Astrocyte of the cerebellum (primary cell): ENCODE results near the gene CTIF.

Source experiments
- DNase-seq: peaks from one replicate; pipeline ENCODE4 v3.0.0-alpha.2; 2011; ENCODE audit warnings: low read depth
- H3K4me3 ChIP-seq: 2 replicates; pipeline ENCODE4 v1.5.1; 2011; ENCODE audit warnings: mild to moderate bottlenecking, low read depth, low read length, moderate library complexity
- in situ Hi-C: cut with HindIII; loops from 2 replicates; pipeline ENCODE4 v1.10.0; 2017; ENCODE audit warnings: low sequenced_read_pairs
- TF ChIP-seq, protein P1 (sequence below): IDR thresholded peaks from 2 replicates; pipeline ENCODE4 v1.5.1; 2012; ENCODE audit warnings: low read length, low read depth, moderate library complexity, mild to moderate bottlenecking; ENCODE audit errors: missing control alignments

CTIF gene

DNA sequence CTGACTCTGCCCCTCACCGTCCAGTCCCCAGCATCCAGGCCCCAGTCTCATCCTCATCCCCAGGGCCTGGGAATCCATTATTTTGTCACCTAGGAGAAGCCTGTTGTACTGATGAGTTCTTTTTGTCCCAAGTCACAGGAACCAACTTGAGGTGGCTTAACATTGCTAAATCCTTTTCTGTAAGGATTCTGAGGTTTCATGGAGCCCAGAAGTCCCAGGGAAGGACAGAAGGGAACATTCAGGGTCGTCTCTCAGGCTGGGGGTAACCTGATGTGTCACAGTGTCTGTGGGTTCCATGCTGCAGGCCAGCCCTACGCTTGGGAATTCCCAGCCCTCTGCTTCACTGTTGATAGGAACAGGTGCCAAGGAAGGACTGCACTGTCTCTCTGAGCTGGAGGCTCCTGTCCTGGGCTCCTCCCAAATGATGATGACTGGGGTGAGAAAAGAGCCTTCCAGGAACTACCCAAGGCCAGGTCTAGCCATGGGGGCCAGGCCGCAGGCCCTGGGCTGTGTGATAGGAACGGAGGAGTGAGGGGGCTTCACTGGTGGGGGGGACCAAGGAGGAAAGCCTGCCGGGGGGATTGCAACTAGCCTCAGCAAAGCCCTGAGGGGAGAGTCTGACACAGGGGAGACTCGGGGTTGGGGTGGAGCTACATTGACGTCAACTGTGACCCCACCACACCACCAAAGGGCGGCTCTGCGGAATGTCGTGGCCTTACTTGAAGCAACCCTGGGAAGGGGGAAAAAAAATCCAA is 266.2 kb downstream of the CTIF start:
- in situ Hi-C loops = no loop called here
- TF ChIP-seq, protein P1, sequence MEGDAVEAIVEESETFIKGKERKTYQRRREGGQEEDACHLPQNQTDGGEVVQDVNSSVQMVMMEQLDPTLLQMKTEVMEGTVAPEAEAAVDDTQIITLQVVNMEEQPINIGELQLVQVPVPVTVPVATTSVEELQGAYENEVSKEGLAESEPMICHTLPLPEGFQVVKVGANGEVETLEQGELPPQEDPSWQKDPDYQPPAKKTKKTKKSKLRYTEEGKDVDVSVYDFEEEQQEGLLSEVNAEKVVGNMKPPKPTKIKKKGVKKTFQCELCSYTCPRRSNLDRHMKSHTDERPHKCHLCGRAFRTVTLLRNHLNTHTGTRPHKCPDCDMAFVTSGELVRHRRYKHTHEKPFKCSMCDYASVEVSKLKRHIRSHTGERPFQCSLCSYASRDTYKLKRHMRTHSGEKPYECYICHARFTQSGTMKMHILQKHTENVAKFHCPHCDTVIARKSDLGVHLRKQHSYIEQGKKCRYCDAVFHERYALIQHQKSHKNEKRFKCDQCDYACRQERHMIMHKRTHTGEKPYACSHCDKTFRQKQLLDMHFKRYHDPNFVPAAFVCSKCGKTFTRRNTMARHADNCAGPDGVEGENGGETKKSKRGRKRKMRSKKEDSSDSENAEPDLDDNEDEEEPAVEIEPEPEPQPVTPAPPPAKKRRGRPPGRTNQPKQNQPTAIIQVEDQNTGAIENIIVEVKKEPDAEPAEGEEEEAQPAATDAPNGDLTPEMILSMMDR = no peak
- no peak for DNase-seq
- H3K4me3 ChIP-seq = no peak overlapping the region

DNA sequence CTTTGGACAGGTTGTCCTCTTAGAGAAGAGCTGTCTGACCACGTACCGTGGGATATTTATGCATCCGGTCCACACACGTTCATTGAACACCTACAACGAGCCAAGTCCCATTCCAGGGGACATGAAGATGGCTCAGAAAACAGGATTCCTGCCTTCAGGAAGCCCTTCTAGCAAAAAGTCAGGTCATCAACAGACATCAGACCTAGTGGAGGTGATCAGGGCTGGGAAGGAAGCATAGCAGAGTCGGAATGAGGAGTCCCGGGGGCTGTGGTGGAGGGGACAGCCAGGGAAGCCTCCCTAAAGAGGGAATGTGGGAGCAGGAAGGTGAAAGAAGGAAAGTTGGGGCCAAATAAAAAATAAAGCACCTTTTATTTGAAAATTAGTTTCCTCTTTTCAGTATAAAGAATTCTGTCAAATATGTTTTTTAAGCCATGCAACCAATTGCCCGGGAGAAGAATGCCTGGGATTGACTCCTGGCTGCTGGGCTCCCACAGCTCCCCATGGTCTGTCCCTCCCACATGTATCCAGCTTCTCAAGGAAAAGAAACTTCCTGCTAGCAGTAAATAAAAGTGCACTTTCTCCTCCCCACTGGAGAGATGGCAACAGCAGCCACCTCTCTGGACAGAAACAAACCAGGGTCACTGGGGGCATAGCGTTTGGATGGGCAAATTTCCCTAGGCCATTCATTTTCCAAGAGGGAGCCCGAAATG is 267.1 kb downstream of the CTIF start:
- TF ChIP-seq, protein P1 = no peak
- H3K4me3 ChIP-seq = no peak overlapping the region
- no peak for DNase-seq
- in situ Hi-C loops = no loop called here

DNA sequence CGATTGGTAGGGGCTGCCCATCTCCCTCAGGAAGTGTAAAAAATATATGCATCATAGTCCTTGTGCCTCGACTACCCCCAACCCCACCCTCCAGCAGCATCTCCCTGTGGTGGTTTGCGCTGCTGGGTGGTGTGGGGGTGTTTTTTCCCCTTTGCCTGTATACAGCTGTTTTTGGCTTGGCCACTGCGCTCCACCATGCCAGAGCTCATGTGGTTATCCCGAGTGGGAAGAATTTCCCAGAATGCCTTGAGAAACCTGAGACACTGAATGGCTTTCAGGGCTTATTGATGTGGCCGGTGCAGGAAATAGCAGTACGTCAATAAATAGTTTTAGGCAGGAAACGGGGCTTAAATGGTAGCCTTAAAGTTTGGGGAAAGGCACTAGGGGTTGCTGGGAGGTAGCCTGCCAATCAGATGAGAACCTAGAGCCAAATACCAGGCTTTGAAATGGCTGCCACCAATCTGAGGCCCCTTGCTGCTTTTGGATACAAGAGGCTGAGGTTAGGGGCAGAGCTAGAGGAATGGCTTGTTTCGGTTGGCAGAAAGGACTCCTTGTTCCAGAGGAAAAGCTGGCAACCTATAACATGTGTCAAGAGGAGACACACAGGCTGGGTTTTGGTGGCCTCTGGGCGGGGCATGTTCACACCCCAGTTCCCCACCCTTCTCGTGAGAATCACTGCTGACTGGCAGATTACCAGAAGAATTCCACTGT is 267.9 kb downstream of the CTIF start:
- in situ Hi-C loops = no loop called here
- no peak overlapping the region for H3K4me3 ChIP-seq
- TF ChIP-seq, protein P1 = no peak
- DNase-seq = peak; percentile 44

DNA sequence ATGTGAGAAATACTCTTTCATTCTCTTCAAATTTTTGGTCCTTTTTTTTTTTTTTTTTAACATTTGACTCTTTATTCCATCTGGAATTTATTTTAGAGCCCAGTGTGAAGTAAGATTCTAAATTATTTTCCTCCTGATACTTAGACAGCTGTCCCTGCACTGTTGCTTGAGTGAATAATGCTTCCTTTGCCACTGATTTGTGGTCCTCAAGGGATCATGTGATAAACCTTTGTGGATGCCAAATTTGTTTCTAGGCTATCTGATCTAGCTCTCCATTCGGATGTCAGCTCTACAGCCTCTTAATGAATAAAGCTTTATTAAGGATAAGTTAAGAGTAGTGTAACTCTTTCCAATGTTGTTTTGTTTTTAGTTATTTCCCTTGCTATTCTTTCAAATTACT is 269.6 kb downstream of the CTIF start:
- TF ChIP-seq, protein P1 = no peak
- H3K4me3 ChIP-seq = no peak overlapping the region
- in situ Hi-C loops = no loop called here
- no peak for DNase-seq

DNA sequence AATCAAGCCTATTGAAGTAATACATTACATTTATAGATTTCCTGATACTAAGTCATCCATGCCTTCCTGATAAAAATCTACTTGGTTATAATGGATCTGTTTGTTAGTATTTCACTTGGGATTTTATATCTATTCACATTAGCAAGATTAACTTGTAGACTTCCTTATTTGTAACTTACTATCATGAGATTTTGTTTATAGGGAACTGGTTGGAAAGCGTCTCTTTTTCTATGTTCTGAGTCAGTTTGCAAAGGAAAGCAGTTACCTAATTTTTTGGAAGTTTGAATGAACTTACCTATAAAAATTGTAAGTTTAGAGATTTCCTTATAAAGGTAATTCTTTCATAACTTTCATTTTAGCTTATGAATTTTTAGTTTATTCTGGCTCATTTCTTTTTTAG is 270.5 kb downstream of the CTIF start:
- in situ Hi-C loops = no loop called here
- TF ChIP-seq, protein P1 = no peak
- DNase-seq = no peak

DNA sequence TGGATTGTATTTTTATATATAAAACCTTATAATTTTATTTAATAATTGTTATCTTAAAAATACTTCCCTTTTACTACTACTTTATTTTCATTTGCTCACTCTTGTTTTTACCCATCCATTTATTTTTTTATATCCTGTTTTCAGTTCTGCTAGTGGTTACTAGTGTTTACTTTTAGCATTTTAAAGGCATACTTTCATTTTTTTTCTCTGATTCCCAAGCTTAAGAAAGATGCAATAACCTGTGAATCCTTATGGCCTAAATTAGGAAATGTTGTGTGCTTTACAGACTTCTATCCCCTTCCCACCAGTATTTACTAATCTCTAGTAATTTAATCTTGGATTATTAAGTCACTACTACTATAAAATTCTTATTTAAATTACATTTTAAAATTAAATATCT is 272.0 kb downstream of the CTIF start:
- H3K4me3 ChIP-seq = no peak overlapping the region
- TF ChIP-seq, protein P1 = no peak
- in situ Hi-C loops = no loop called here
- no peak for DNase-seq

More for the DNA sequence above, 270.5 kb downstream of the CTIF start:
- no peak overlapping the region for H3K4me3 ChIP-seq
